ENCODE measurements around the gene SLC30A1.

DNA sequence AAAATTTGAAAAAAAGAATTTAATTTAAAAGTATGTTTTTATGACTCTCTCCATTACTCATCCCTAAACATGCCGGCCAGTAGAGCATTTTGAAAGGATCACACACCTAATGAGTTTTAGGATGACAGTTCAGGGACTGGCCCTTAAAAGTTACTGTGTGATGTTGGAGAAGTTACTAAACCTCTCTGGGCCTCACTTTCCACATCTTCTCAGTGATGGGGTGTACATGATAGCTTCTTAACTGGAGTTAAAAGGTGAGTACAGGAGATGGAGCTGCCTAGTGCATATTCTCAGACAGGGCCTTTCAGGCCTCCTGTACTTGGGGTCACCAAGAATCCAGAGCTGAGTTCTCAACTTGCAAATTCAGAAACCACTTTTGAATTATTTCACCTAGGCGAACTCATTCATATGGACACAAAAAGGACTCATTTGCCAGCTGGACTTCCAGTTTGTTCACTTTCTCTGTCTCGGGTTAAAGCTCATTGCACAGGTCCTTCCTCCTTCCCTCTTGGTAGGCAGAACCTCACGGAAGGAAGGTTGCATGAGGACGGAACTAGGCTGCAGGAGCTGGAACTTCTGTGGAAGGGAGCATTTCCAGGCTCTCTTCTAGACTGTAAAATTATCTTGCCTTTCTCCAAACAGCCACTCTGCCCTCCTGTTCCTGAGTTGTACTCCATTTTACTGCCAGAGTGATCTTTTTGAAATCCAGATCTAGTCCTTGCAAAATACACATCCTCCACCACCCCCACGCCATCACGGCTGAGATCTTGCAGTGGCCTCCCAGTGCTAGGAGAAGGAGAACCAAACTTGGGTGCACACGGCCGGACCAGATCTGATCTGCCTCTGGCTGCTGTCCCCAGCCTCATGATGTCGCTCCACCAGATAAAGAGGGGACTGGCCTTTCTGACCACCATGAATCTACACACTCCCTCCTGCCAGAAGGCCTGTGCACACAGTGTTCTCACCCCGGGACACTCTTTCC, 4.3 kb upstream of the SLC30A1 start:
- TF ChIP-seq ZNF879 (CRISPR knock-in tag; IDR thresholded peaks at IDR 0.05), result no peak
- TF ChIP-seq REST (IDR thresholded peaks at IDR 0.05; ENCODE audit: borderline replicate concordance in 1 of 2, low read depth in 1 of 2, low read length in 2 of 2), result no peak
- TF ChIP-seq, protein P1, sequence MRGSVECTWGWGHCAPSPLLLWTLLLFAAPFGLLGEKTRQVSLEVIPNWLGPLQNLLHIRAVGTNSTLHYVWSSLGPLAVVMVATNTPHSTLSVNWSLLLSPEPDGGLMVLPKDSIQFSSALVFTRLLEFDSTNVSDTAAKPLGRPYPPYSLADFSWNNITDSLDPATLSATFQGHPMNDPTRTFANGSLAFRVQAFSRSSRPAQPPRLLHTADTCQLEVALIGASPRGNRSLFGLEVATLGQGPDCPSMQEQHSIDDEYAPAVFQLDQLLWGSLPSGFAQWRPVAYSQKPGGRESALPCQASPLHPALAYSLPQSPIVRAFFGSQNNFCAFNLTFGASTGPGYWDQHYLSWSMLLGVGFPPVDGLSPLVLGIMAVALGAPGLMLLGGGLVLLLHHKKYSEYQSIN (CRISPR knock-in tag; IDR thresholded peaks at IDR 0.05; ENCODE audit: borderline replicate concordance), result no peak
- no peak for TF ChIP-seq EZH2 (conservative IDR thresholded peaks at IDR 0.05; ENCODE audit: low read depth, low read length)
- TF ChIP-seq ELF1 (CRISPR knock-in tag; IDR thresholded peaks at IDR 0.05), result no peak
- no peak for TF ChIP-seq ZNF160 (CRISPR knock-in tag; IDR thresholded peaks at IDR 0.05)
- no peak for TF ChIP-seq CTCF (CRISPR knock-in tag; IDR thresholded peaks at IDR 0.05)
- no peak for TF ChIP-seq POLR2A (IDR thresholded peaks at IDR 0.05; ENCODE audit: insufficient read depth in 1 of 2, low read depth in 2 of 2, low read length in 2 of 2)
- TF ChIP-seq ZNF546 (CRISPR knock-in tag; conservative IDR thresholded peaks at IDR 0.05), result no peak
- TF ChIP-seq BRCA1 (CRISPR knock-in tag; IDR thresholded peaks at IDR 0.05), result no peak
- TF ChIP-seq, protein P2, sequence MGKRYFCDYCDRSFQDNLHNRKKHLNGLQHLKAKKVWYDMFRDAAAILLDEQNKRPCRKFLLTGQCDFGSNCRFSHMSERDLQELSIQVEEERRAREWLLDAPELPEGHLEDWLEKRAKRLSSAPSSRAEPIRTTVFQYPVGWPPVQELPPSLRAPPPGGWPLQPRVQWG (CRISPR knock-in tag; IDR thresholded peaks at IDR 0.05; ENCODE audit: borderline replicate concordance, low read depth), result no peak

Data from HepG2 (cell line).